Measurements from ENCODE around the gene AXIN1.

Gene AXIN1

GRCh38 chr16:253833-254232 lies 98.7 kb downstream of the AXIN1 start:
- no peak for TF ChIP-seq CTCF (conservative IDR thresholded peaks at IDR 0.05; ENCODE audit: low read length)
- TF ChIP-seq EZH2phosphoT487 (IDR thresholded peaks at IDR 0.05; ENCODE audit: borderline replicate concordance), result no peak
- no peaks in the 10 kb centered on the region for H3K36me3 ChIP-seq (ENCODE audit: insufficient read depth, low read length)
- H3K4me2 ChIP-seq (ENCODE audit: low read depth, low read length, poor library complexity, severe bottlenecking), result peak overlapping the region; percentile 91

GRCh38 chr16:252366-253337 lies 99.9 kb downstream of the AXIN1 start:
- TF ChIP-seq CTCF (conservative IDR thresholded peaks at IDR 0.05; ENCODE audit: low read length) (no peak), EZH2phosphoT487 (IDR thresholded peaks at IDR 0.05; ENCODE audit: borderline replicate concordance) (no peak)
- Histone ChIP-seq H3K27me3 (ENCODE audit: insufficient read depth, low read length, poor library complexity, severe bottlenecking) (no peaks in the 10 kb centered on the region), H4K20me1 (ENCODE audit: insufficient read depth, low read length, poor library complexity, severe bottlenecking) (no peaks in the 10 kb centered on the region), H3K36me3 (ENCODE audit: insufficient read depth, low read length) (no peaks in the 10 kb centered on the region), H3K4me2 (ENCODE audit: low read depth, low read length, poor library complexity, severe bottlenecking) (peak overlapping the region; percentile 91), H3K9ac (ENCODE audit: low read depth, low read length, poor library complexity, severe bottlenecking) (peak overlapping the region; percentile 63), H3K9me3 (ENCODE audit: insufficient read depth, low read depth, low read length) (no peaks in the 10 kb centered on the region), H3K4me1 (ENCODE audit: insufficient read depth, low read length, poor library complexity, severe bottlenecking) (peaks cover 31% of the 10 kb centered on the region), H3F3A (ENCODE audit: low read depth) (peaks cover 3% of the 10 kb centered on the region; the same call in 1 of the 2 replicates), H2AFZ (ENCODE audit: low read length) (peak overlapping the region; percentile 82), H3K4me3 (ENCODE audit: low read length, poor library complexity, severe bottlenecking) (peak overlapping the region; percentile 67), H3K79me2 (ENCODE audit: insufficient read depth, low read length) (peaks cover 5% of the 10 kb centered on the region; the same call in 1 of the 2 replicates), H3K9me2 (replicated peaks; ENCODE audit: low read depth, low read length) (no peaks in the 10 kb centered on the region)

More at GRCh38 chr16:253833-254232, 98.7 kb downstream of the AXIN1 start:
- H2AFZ ChIP-seq (ENCODE audit: low read length), result no peak overlapping the region
- H3K9me2 ChIP-seq (replicated peaks; ENCODE audit: low read depth, low read length), result no peaks in the 10 kb centered on the region
- H3K4me3 ChIP-seq (ENCODE audit: low read length, poor library complexity, severe bottlenecking), result peak overlapping the region; percentile 67
- no peaks in the 10 kb centered on the region for H3K27me3 ChIP-seq (ENCODE audit: insufficient read depth, low read length, poor library complexity, severe bottlenecking)
- peaks cover 5% of the 10 kb centered on the region; the same call in 1 of the 2 replicates for H3K79me2 ChIP-seq (ENCODE audit: insufficient read depth, low read length)
- peaks cover 31% of the 10 kb centered on the region for H3K4me1 ChIP-seq (ENCODE audit: insufficient read depth, low read length, poor library complexity, severe bottlenecking)
- H4K20me1 ChIP-seq (ENCODE audit: insufficient read depth, low read length, poor library complexity, severe bottlenecking), result no peaks in the 10 kb centered on the region
- no peaks in the 10 kb centered on the region for H3K9me3 ChIP-seq (ENCODE audit: insufficient read depth, low read depth, low read length)
- peaks cover 3% of the 10 kb centered on the region; the same call in 1 of the 2 replicates for H3F3A ChIP-seq (ENCODE audit: low read depth)
- peak overlapping the region; percentile 63 for H3K9ac ChIP-seq (ENCODE audit: low read depth, low read length, poor library complexity, severe bottlenecking)

GRCh38 chr16:249431-249830 lies 103.1 kb downstream of the AXIN1 start:
- no peak overlapping the region for H3K4me2 ChIP-seq (ENCODE audit: low read depth, low read length, poor library complexity, severe bottlenecking)
- no peaks in the 10 kb centered on the region for H3K9me3 ChIP-seq (ENCODE audit: insufficient read depth, low read depth, low read length)
- no peaks in the 10 kb centered on the region for H3K27me3 ChIP-seq (ENCODE audit: insufficient read depth, low read length, poor library complexity, severe bottlenecking)
- TF ChIP-seq CTCF (conservative IDR thresholded peaks at IDR 0.05; ENCODE audit: low read length) (no peak), EZH2phosphoT487 (IDR thresholded peaks at IDR 0.05; ENCODE audit: borderline replicate concordance) (no peak)
- H3K4me1 ChIP-seq (ENCODE audit: insufficient read depth, low read length, poor library complexity, severe bottlenecking), result peaks cover 33% of the 10 kb centered on the region
- H3K9me2 ChIP-seq (replicated peaks; ENCODE audit: low read depth, low read length), result no peaks in the 10 kb centered on the region
- no peak overlapping the region for H3K9ac ChIP-seq (ENCODE audit: low read depth, low read length, poor library complexity, severe bottlenecking)
- no peak overlapping the region for H2AFZ ChIP-seq (ENCODE audit: low read length)
- no peaks in the 10 kb centered on the region for H3K36me3 ChIP-seq (ENCODE audit: insufficient read depth, low read length)
- H3F3A ChIP-seq (ENCODE audit: low read depth), result peaks cover 3% of the 10 kb centered on the region; the same call in 1 of the 2 replicates
- H3K4me3 ChIP-seq (ENCODE audit: low read length, poor library complexity, severe bottlenecking), result no peak overlapping the region
- peaks cover 4% of the 10 kb centered on the region; the same call in 1 of the 2 replicates for H3K79me2 ChIP-seq (ENCODE audit: insufficient read depth, low read length)
- H4K20me1 ChIP-seq (ENCODE audit: insufficient read depth, low read length, poor library complexity, severe bottlenecking), result no peaks in the 10 kb centered on the region

Data from Loucy (cell line).